Choroid plexus epithelial cell (primary cell): ENCODE measurements around the gene PPP1R7.

ENCODE experiments used
- DNase-seq: peaks from one replicate; pipeline ENCODE4 v3.0.0-alpha.2; 2010; ENCODE audit warnings: low read depth
- H3K4me3 ChIP-seq: 2 replicates; pipeline ENCODE4 v1.5.1; 2011; ENCODE audit warnings: low read depth, mild to moderate bottlenecking, control low read depth, low read length, moderate library complexity
- TF ChIP-seq, protein P1 (sequence below): conservative IDR thresholded peaks from 2 replicates; pipeline ENCODE4 v1.5.1; 2011; ENCODE audit warnings: low read depth, mild to moderate bottlenecking, control low read depth, inconsistent platforms, low read length, moderate library complexity

Gene PPP1R7

DNA sequence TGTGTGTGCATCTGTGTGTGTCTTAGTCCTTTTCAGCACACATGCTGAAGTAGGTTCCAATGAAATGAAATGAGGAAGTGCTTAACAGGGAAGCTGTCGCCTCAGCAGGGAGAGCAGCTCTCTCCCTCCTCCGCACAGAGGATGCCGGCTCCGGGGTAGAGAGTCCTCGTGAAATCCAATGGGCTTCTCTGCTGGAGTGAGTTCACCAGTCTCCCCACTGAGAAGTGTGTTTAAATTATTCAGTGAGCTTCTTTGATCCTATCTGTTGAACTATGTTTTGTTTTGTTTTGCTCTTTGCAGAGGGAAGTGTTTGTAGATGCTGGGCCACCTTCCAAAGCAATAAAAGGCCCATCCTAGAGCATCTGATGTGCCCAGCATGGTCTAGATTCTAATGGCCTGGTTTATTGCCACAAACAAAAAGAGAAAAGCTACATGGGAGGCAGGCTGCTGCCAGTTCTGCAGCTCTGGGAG, 6.7 kb downstream of the PPP1R7 start:
- TF ChIP-seq, protein P1, sequence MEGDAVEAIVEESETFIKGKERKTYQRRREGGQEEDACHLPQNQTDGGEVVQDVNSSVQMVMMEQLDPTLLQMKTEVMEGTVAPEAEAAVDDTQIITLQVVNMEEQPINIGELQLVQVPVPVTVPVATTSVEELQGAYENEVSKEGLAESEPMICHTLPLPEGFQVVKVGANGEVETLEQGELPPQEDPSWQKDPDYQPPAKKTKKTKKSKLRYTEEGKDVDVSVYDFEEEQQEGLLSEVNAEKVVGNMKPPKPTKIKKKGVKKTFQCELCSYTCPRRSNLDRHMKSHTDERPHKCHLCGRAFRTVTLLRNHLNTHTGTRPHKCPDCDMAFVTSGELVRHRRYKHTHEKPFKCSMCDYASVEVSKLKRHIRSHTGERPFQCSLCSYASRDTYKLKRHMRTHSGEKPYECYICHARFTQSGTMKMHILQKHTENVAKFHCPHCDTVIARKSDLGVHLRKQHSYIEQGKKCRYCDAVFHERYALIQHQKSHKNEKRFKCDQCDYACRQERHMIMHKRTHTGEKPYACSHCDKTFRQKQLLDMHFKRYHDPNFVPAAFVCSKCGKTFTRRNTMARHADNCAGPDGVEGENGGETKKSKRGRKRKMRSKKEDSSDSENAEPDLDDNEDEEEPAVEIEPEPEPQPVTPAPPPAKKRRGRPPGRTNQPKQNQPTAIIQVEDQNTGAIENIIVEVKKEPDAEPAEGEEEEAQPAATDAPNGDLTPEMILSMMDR = no peak
- no peak for DNase-seq
- no peak overlapping the region for H3K4me3 ChIP-seq

DNA sequence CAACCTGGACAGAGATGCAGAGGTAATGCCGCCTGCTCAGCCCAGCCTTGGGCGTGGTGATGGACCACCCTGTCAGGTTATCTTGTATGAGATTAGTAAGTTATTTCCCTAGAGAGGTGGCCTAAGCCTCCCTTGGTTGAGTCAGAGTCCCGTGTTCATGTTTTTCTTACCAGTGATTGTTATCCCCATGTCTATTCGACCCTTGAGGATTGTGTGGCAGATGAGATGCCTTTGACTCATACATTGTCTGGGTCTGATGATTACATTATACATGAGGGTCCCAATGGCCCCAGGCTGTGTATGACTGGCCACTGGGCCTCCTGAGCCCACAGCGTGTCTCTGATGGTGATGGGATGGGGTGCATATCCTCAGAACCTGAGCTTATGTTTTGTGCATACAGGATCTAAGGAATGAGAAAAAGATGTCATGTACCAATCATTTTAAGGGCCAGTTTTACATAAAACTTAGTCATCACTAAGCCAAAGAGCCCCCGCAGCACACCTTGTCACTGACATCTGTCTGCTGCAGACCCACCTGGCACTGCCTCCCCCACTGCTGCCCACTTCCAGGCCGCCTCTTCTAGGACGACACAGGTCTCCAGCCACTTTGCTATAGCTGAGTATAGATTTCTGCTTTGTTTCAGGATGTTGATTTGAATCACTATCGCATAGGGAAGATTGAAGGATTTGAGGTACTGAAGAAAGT, 7.7 kb downstream of the PPP1R7 start:
- H3K4me3 ChIP-seq = no peak overlapping the region
- TF ChIP-seq, protein P1 = no peak
- peak; percentile 39 for DNase-seq

GRCh38 chr2:241158546-241158900, 8.3 kb downstream of the PPP1R7 start:
- H3K4me3 ChIP-seq = no peak overlapping the region
- DNase-seq = no peak
- TF ChIP-seq, protein P1 = no peak

GRCh38 chr2:241159116-241159515, 8.8 kb downstream of the PPP1R7 start:
- TF ChIP-seq, protein P1 = no peak

DNA sequence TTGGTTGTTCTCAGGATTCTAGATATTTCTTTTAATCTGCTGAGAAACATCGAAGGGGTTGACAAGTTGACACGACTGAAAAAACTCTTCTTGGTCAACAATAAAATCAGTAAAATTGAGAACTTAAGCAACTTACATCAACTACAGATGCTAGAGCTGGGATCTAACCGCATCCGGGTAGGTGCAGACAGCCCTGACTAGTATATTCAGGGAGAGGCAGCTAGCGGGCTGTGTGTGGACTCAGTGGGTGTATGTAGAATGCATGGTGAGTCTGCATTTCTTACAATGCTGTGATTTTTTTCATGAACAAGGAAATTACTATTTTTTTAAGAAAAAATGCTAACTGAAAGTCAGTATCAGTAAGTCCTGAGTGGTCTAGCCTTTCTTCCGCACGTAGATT, 10.1 kb downstream of the PPP1R7 start:
- TF ChIP-seq, protein P1 = no peak
- no peak for DNase-seq
- no peak overlapping the region for H3K4me3 ChIP-seq

More at GRCh38 chr2:241159116-241159515, 8.8 kb downstream of the PPP1R7 start:
- H3K4me3 ChIP-seq = no peak overlapping the region
- DNase-seq = no peak

- TF ChIP-seq, protein P1 = no peak
- peak; percentile 76 for DNase-seq
- no peak overlapping the region for H3K4me3 ChIP-seq
Measured at GRCh38 chr2:241161646-241162281, 11.5 kb downstream of the PPP1R7 start.

DNA sequence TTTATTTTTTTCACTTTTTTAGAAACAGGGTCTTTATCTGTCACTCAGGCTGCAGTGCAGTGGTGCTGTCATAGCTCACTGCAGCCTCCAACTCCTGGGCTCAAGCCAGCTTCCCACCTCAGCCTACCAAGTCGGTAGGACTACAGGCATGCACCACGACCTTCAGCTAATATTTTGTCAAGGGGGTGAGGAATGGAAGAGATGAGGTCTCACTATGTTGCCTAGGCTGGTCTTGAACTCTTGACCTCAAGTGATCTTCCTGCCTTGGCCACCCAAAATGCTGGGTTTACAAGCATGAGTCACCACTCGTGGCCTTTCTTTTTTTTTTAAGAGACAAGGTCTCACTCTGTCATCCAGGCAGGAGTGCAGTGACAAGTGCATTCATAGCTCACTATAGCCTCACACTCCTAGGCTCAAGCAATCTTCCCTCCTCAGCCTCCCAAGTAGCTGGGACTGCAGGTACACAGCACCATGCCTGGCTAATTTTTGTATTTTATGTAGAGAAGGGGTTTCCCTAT, 13.4 kb downstream of the PPP1R7 start:
- no peak overlapping the region for H3K4me3 ChIP-seq
- TF ChIP-seq, protein P1 = no peak
- DNase-seq = no peak
